HG03280 (cell line): ENCODE results near the gene TMEM45A.
A peak's percentile ranks its signal among the peaks of the same experiment; 100 is the strongest.
"Not testable (repeated sequence)": the region's sequence is repeated elsewhere in the genome, so short reads cannot be mapped to it uniquely, and the experiment has no call there.

ENCODE experiments used
- ATAC-seq: cut with Tn5 transposase; IDR thresholded peaks from one replicate; pipeline ENCODE4 v1.9.1; 2021; ENCODE audit warnings: mild to moderate bottlenecking, moderate library complexity; ENCODE audit not compliant: unreplicated experiment

Gene TMEM45A, protein sequence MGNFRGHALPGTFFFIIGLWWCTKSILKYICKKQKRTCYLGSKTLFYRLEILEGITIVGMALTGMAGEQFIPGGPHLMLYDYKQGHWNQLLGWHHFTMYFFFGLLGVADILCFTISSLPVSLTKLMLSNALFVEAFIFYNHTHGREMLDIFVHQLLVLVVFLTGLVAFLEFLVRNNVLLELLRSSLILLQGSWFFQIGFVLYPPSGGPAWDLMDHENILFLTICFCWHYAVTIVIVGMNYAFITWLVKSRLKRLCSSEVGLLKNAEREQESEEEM

DNA sequence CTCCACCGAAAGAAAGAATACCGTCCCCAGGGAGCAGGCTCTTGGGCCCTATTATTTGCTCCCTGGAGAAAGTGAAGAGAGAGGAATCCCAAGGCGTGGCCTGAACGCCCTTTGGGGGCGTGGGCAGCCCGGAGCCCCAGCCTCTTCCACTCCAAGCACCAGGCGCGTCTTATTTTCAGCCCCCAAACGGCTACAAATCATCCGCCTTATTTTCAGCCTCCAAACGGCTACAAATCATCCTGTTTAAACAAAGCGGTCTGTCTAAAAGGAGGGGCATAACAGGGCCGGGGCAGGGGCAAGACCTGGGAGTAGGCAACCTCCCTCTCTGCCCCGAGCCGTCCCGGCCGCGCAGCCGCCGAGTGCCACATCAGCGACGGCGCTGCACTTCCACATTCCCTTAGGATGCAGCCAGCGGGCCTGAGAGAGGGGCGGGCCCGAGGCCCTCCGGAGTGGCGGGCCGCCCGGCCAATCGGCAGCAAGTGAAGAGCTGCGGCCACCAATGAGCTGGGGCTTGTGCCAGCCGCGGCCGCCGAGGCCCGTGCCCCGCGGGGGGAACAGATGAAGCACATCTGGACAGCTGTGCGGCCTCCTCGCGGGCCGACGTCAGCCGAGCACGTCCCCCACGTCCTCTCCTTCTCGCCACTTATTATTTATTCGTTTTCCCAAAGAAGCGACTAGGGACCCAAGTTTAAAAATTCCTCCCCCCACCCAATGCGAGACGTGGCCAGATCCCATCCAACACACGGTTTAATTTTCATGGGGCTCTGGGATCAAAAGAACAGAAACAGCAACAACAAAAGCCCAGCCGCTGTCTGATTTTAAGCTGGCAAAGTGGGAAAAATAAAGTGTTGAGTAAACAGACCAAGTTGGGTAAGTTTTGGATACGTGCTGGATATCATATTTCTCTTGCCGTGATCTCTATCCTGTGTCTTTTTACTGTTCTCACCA, at the start of gene TMEM45A:
TMEM45A (plus strand) TSS at position 561 of the 948 bp plus-strand sequence. CDS start 62,593 bp downstream, outside the sequence.
- peak; percentile 99 for ATAC-seq

DNA sequence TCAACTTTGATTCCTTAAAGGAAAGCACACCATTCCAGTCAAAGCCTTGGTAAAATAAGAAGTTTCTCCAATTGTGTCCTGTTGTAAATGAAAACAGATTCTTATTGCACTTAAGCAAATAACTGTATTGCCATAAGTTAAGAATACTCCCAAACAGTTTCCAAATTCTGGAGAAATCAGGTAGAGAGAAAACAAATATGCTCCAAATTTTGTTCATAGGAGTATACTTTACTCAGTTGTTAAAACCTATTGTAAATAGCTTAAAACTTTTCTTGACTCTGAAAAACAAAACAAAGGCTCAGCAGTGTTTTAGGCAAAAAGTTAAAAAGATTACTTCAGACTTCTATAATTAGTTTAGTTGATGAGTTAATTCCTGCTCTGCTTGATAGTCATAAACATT, 48.7 kb upstream of the TMEM45A start:
- ATAC-seq = no peak

GRCh38 chr3:100447067-100447466, 45.4 kb upstream of the TMEM45A start:
- ATAC-seq = not testable (repeated sequence)

- ATAC-seq = no peak
Observed at GRCh38 chr3:100448079-100448478, 44.3 kb upstream of the TMEM45A start.

DNA sequence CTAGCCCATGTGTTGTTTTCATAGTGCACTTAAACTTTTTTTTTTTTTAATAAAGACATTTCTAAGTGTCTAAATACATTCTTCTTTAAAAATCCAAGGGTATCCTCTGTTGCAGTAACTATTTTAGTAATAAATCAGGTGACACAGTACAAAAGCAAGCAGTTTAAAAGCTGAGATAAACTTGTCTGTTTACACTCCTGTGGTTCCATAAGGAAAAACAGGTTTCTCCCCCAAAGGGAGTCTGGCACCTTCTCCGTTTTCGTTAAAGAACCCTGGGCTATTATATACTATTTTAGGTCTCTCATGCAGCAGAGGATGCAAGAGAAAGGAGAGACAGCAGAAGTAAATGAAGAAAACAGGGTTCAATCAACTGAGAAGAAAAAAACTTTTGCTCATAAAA, 43.2 kb upstream of the TMEM45A start:
- ATAC-seq = no peak

GRCh38 chr3:100454677-100455076, 37.7 kb upstream of the TMEM45A start:
- no peak for ATAC-seq

DNA sequence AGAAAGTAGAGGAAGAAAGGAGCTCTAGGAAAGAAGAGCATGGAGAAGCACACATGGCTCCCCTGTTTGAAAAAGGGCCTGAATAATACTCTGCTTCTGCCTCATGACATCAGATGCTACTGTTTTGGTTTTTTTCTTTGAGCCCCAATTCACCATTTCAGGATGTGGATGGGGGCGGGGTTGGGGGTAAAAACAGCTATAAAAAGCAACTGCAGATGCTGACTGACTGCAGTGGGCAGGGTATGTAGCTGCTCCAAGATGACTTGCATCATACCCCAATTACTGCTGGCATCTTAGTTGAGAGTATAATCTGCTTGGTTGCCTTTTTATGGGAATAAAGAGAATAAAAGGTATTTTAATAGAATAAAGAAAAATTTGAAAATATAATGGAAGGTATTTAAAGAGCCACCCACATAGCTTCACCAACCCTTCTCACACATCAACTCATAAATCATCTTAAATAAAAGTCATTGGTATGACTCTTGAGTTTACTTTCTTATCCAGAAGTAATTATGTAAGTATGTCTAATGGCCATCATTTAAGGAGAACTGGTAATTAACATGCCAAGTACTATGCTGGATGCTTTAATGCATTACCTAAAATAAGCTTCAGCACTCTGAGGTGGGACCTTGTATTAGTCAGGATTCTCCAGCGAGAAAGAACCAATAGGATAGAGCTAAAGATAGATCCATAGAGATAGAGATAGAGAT, 36.4 kb upstream of the TMEM45A start:
- ATAC-seq = no peak

GRCh38 chr3:100456745-100457144, 35.7 kb upstream of the TMEM45A start:
- ATAC-seq = no peak

DNA sequence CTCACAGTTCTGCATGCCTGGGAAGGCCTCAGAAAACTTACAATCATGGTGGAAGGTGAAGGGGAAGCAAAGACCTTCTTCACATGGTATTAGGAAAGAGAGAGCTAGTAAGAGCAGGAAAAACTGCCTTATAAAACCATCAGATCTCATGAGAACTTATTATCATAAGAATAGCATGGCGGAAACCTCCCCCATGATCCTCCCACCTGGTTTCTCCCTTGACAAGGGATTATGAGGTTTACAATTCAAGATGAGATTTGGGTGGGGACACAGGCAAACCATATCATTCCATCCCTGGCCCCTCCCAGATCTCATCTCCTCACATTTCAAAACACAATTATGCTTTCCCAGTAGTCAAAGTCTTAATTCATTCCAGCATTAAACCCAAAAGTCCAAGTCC, 34.6 kb upstream of the TMEM45A start:
- ATAC-seq = no peak

DNA sequence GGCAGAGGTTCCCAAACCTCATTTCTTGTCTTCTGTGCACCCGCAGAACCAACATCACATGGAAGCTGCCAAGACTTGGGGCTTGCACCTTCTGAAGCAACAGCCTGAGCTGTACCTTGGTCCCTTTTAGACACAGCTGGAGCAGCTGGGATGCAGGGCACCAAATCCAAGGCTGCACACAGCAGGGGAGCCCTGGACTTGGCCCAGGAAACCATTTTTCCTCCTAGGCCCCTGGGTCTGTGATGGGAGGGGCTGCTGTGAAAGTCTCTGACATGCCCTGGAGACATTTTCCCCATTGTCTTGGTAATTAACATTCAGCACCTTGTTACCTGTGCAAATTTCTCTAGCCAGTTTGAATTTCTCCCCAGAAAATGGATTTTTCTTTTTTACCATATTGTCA, 33.6 kb upstream of the TMEM45A start:
- no peak for ATAC-seq

GRCh38 chr3:100463002-100463401, 29.4 kb upstream of the TMEM45A start:
- peak; percentile 94 for ATAC-seq

DNA sequence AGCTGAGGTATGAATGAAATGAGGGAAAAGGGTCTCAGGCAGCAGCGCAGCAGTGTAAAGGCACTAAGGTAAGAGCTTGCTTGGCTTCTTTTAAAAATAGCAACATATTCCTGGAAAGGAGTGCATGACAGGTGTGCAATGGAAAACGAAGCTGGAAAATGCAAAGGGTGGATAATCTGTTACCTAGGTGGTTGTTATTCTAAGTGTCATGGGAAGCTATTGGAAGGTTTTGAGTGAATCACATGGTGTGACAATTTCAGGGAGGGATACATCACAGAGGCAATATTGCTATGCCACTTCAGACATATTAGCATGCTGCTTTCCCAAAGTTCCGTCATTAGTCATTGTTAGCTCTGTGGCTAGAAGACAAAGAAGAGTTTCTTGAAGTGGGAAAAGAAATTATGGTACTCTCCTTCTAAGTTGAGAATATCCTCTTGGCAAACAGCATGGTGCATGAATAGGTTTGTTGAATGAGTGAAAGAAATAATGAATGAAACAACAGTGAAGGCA, 28.7 kb upstream of the TMEM45A start:
- ATAC-seq = no peak

DNA sequence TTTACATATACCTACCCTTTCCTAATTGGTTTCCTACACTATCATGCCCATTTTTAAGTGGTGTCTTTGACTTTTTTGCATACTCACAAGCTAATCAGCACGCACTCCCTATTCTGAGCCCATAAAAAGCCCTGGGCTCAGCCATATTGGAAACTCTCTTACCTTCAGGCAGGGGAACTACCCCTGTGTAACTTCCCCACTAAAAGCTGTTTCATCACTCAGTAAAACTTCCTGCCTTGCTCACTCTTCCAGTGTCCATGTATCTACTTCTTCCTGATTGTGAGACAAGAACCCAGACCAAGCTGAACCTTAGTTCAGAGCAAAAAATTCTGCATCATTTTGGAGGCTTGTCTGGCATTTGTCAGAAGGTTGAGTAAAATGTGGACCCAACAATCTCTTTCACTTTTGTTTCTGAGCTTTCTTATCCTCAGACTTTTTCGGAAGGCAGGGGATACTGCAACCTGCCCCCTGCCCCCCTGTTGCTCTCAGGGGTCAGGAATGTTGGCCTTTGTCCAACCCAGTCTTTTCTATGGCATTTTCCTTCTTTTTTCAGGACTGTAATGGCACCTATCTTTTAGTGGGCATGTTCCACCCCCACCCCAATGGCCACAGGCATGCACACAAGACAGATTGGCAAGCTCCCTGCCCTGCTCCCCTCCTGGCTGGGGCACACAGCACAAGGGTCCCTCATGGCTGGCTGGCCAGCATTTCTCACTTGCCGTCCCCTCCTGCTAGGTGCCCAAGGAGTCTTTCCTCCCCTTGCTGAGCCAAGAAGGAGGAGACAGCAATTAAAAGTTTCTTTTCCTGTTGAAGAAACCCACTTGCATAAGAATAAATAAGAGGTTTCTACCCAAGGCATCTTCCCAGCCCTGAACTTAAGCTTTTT, 26.3 kb upstream of the TMEM45A start:
- ATAC-seq = peak; percentile 48

DNA sequence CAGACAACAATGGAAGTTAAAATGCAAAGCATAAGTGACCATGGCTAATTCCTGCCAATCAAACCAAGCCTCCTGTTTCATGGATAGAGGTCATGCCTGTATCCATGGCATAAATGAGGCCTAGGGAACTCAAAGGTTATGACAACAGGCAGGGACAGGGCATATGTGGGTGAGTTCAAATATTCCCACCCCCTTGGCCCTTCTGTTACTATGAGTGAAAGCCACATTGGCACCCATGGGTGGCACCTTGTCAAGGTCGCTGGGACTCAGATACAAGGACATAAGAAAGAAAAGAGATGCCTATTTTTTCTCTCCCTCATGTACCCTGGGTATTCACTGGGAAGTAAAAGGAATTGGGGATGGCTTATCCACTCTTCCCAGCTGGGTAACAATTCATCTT, 25.3 kb upstream of the TMEM45A start:
- ATAC-seq = no peak

DNA sequence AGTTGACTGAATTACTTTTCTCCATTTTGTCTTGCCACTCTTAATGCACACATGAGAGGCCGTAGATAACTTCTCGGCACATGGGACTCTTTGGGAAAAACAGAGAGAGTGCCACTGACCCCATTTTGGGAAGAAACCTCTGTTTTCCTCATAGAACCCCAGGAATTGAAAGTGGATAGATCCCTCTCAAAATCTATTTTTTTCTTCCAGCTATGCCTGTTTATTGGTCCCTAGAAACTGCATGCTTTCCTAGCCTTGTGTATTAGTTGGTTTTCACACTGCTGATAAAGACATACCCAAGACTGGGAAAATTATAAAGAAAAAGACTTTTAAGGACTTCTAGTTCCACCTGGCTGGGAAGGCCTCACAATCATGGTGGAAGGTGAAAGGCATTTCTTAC, 23.7 kb upstream of the TMEM45A start:
- ATAC-seq = no peak

DNA sequence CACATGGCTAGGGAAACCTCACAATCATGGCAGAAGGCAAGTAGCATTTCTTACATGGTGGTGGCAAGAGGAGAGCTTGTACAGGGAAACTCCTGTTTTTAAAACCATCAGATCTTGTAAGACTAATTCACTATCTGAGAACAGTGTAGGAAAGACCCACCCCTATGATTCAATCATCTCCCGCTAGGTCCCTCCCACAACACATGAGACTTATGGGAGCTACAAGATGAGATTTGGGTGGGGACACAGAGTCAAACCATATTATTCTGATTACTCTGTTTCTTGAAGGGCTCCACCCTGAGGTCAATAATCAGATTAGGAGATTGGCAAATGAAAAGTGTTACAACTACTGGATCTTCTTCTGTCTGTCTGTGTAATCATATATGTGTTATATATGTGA, 21.5 kb upstream of the TMEM45A start:
- ATAC-seq = no peak

- ATAC-seq = no peak
Observed at GRCh38 chr3:100471444-100471843, 21.0 kb upstream of the TMEM45A start.

DNA sequence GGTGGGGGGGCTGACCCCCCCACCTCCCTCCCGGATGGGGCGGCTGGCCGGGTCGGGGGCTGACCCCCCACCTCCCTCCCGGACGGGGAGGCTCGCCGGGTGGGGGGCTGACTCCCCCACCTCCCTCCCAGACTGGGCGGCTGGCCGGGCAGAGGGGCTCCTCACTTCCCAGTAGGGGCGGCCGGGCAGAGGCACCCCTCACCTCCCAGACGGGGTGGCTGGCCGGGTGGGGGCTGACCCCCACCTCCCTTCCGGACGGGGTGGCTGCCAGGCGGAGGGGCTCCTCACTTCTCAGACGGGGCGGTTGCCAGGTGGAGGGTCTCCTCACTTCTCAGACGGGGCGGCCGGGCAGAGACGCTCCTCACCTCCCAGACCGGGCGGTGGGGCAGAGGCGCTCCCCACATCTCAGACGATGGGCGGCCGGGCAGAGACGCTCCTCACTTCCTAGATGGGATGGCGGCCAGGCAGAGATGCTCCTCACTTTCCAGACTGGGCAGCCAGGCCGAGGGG, 14.5 kb upstream of the TMEM45A start:
- ATAC-seq = not testable (repeated sequence)

DNA sequence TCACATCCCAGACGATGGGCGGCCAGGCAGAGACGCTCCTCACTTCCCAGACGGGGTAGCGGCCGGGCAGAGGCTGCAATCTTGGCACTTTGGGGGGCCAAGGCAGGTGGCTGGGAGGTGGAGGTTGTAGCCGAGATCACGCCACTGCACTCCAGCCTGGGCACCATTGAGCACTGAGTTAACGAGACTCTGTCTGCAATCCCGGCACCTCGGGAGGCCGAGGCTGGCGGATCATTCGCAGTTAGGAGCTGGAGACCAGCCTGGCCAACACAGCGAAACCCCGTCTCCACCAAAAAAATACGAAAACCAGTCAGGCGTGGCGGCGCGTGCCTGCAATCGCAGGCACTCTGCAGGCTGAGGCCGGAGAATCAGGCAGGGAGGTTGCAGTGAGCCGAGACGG, 13.9 kb upstream of the TMEM45A start:
- not testable (repeated sequence) for ATAC-seq

DNA sequence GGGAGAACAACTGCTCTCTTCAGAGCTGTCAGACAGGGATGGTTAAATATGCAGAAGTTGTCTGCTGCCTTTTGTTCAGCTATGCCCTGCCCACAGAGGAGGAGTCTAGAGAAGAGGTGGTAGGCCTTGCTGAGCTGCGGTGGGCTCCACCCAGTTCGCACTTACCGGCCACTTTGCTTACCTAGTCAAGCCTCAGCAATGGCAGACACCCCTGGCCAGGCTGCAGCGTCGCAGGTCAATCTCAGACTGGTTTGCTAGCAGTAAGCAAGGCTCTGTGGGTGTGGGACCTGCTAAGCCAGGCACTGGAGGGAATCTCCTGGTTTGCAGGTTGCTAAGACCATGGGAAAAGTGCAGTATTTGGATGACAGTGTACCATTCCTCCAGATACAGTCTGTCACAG, 12.3 kb upstream of the TMEM45A start:
- ATAC-seq = no peak
